Renal pelvis (tissue), 4 donors: ENCODE data around the gene DOCK3. TPM values are rescaled to one million over a fixed set of nuclear protein-coding genes. Genes with fewer than 3 reads are reported as not detected.
"Not testable (repeated sequence)": the region's sequence is repeated elsewhere in the genome, so short reads cannot be mapped to it uniquely, and the experiment has no call there.

Experiments used
- DNase-seq: peaks from one replicate; pipeline ENCODE4 v3.0.0-alpha.2; 2013
- polyA plus RNA-seq, 3 donors: library from polyadenylated mRNA; unstranded; fragments of 120-200 nt; gene quantifications; one replicate each; pipeline ENCODE4 v1.2.1, GENCODE V29; 2013; ENCODE audit not compliant: insufficient read length in 3 of 3

The DOCK3 gene
- polyA plus RNA-seq, 3 donors: 1.2 to 2.1 (median 2.0) TPM

DNA sequence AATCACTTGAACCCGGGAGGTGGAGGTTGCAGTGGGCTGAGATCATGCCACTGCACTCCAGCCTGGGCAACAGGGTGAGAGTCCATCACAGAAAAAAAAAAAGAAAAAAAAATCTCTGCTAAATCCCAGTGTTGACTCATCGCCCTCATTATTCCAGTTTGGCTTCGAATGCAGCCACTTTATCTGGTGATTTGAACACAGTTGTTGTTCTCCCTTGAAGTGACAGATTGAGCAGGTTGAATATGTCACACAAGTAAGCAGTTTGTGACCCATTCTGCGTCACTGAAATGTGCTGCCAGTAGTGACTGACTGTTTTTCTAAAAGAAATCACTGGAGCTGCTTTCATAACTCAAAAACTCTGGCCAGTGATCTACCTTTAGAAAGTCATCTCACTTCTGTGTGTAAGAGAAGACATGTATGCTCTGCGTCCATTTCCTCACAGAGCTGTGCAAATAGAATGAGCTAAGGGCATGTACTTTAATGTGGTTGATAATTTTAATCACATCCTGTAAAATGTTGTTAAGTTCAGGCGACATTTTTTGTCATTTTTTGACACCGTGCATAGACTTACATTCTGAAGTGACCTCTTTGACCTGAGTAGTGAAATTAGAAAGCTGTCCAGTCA lies 12.5 kb downstream of the DOCK3 start:
- DNase-seq: no peak

- no peak for DNase-seq
Observed at GRCh38 chr3:50687916-50688315, 13.2 kb downstream of the DOCK3 start.

- DNase-seq: not testable (repeated sequence)
Observed at GRCh38 chr3:50688602-50689001, 13.9 kb downstream of the DOCK3 start.

DNA sequence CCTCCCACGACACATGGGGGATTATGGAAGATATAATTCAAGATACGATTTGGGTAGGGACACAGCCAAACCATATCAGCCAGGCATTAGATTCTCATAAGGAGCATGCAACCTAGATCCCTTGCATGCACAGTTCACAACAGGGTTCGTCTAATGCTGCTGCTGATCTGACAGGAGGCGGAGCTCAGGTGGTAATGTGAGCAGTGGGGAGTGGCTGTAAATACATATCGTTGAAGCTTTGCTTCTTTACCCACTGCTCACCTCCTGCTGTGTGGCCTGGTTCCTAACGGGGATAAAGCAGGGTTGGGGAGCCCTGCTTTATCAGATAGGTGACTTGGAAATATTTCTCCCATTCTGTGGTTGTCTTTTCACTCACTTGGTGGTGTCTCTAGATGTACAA lies 14.8 kb downstream of the DOCK3 start:
- DNase-seq: no peak

- DNase-seq: no peak
Observed at GRCh38 chr3:50695031-50695430, 20.3 kb downstream of the DOCK3 start.

GRCh38 chr3:50696276-50696675 lies 21.5 kb downstream of the DOCK3 start:
- DNase-seq: no peak

- no peak for DNase-seq
Observed at GRCh38 chr3:50698269-50698668, 23.5 kb downstream of the DOCK3 start.

GRCh38 chr3:50708620-50709019 lies 33.9 kb downstream of the DOCK3 start:
- no peak for DNase-seq

GRCh38 chr3:50714946-50715345 lies 40.2 kb downstream of the DOCK3 start:
- DNase-seq: peak; percentile 2

DNA sequence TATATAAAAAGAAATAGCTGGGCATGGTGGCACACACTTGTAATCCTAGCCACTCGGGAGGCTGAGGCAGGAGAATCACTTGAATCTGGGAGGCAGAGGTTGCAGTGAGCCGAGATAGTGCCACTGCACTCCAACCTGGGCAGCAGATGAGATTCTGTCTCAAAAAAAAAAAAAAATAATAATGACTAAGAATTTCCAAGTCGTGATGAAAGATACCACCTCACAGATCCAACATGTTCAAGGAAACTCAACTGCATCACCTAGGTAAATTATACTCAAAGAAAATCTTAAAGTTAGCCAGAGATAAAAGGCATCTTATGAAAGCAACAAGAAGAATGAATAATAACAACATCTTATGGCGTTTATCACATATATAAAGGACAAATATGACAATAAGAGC lies 50.1 kb downstream of the DOCK3 start:
- no peak for DNase-seq

DNA sequence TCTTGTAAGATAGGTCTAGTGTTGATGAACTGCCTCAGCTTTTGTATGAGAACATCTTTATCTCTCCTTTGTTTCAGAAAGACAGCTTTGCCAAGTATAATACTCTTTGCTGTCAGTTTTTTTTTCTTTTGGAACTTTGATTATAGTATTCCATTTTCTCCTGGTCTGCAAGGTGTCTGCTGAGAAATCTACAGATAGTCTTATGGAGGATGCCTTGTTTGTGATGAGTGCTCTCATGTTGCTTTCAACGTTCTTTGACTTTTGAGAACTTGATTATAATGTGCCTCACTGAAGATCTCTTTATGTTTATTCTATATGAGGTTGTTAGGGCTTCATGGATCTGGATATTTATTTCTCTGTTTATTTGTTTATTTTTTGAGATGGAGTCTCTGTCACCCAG lies 60.3 kb downstream of the DOCK3 start:
- no peak for DNase-seq

GRCh38 chr3:50737193-50737905 lies 62.6 kb downstream of the DOCK3 start:
- DNase-seq: no peak

GRCh38 chr3:50737906-50738598 lies 63.3 kb downstream of the DOCK3 start:
- DNase-seq: no peak

DNA sequence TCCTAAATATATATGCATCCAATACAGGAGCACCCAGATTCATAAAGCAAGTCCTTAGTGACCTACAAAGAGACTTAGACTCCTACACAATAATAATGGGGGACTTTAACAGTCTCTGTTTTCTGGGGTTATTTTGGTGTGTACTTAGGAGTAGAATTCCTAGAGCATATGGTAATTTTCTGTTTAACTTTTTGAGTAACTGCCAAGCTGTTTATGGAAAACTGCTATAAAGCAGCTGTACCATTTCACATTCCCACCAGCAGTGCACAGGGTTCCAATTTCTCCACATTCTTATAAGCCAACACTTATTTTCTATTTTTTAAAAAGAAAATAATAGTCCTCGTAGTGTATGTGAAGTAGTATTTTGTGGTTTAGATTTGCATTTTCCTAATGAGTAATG lies 68.9 kb downstream of the DOCK3 start:
- no peak for DNase-seq

DNA sequence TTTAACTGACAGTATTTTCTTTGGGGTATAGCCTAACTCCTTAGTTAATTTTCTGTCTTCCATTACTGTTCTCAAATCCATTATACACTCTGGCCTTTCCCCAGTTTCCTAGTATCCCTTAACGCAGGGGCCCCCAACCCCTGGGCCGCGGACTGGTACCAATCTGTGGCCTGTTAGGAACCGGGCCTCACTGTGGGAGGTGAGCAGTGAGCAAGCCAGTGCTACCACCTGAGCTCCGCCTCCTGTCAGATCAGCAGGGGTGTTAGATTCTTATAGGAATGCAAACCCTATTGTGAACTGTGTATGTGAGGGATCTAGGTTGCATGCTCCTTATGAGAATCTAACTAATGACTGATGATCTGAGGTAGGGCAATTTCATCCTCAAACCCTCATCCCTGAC lies 75.1 kb downstream of the DOCK3 start:
- no peak for DNase-seq

- no peak for DNase-seq
Observed at GRCh38 chr3:50759015-50759414, 84.3 kb downstream of the DOCK3 start.

GRCh38 chr3:50777680-50778079 lies 103.0 kb downstream of the DOCK3 start:
- DNase-seq: no peak

- not testable (repeated sequence) for DNase-seq
Observed at GRCh38 chr3:50781766-50782165, 107.0 kb downstream of the DOCK3 start.

- no peak for DNase-seq
Observed at GRCh38 chr3:50786631-50787030, 111.9 kb downstream of the DOCK3 start.

GRCh38 chr3:50790894-50791293 lies 116.2 kb downstream of the DOCK3 start:
- DNase-seq: not testable (repeated sequence)

GRCh38 chr3:50792568-50792967 lies 117.8 kb downstream of the DOCK3 start:
- DNase-seq: no peak

DNA sequence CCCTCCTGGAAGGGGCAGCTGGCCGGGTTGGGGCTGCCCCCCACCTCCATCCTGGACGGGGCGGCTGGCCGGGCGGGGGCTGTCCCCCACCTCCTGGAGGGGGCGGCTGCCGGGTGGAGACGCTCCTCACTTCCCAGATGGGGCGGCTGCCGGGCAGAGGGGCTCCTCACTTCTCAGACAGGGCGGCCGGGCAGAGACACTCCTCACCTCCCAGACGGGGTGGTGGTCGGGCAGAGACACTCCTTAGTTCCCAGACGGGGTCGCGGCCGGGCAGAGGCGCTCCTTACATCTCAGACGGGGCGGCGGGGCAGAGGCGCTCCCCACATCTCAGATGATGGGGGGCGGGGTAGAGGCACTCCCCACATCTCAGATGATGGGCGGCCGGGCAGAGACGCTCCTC lies 129.1 kb downstream of the DOCK3 start:
- DNase-seq: not testable (repeated sequence)

GRCh38 chr3:50804376-50804775 lies 129.6 kb downstream of the DOCK3 start:
- not testable (repeated sequence) for DNase-seq
